Measurements from ENCODE around the gene FAXDC2.

FAXDC2 gene

GRCh38 chr5:154791535-154791934, 58.9 kb downstream of the FAXDC2 start:
- Histone ChIP-seq H3K4me3 (ENCODE audit: low read depth in 1 of 2, low read length in 2 of 2) (no peak overlapping the region), H3K27ac (ENCODE audit: low read length) (no peak overlapping the region), H3K36me3 (ENCODE audit: control insufficient read depth in 1 of 2, insufficient read depth in 2 of 2, low read length in 2 of 2) (peaks cover 38 to 39% of the 10 kb centered on the region in 2 donors), H3K27me3 (ENCODE audit: low read depth, low read length) (no peaks in the 10 kb centered on the region), H3K4me1 (ENCODE audit: control insufficient read depth in 1 of 2, insufficient read depth in 2 of 2, low read length in 2 of 2) (peaks cover 0 to 15% of the 10 kb centered on the region in 2 donors), H3K9me3 (ENCODE audit: control insufficient read depth in 1 of 2, low read length in 2 of 2) (no peaks in the 10 kb centered on the region)

DNA sequence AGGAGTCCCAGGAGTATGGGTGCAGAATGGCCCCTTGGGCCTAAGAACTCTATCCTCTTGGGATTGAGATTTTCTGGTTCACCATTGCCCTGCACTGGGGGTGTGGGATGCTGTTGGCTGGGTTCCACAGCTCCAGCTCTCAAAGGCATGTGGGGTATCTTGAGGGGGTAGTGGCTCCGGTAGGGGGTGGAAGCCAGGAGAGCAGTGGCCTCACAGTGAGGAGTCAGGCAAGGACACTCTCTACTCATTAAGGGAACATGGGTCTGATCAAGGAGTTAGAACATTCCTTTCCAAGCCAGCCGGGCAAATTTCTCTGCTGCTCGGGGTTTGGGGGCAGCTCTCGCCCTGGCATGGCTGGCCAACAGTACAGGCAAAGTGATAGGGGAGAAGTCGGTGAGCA, 62.2 kb downstream of the FAXDC2 start:
- Histone ChIP-seq H3K36me3 (ENCODE audit: control insufficient read depth in 1 of 2, insufficient read depth in 2 of 2, low read length in 2 of 2) (peaks cover 19 to 23% of the 10 kb centered on the region in 2 donors), H3K9me3 (ENCODE audit: control insufficient read depth in 1 of 2, low read length in 2 of 2) (no peaks in the 10 kb centered on the region), H3K27ac (ENCODE audit: low read length) (no peak overlapping the region), H3K27me3 (ENCODE audit: low read depth, low read length) (no peaks in the 10 kb centered on the region), H3K4me3 (ENCODE audit: low read depth in 1 of 2, low read length in 2 of 2) (no peak overlapping the region), H3K4me1 (ENCODE audit: control insufficient read depth in 1 of 2, insufficient read depth in 2 of 2, low read length in 2 of 2) (peaks cover 6 to 44% of the 10 kb centered on the region in 2 donors)

GRCh38 chr5:154786414-154786813, 64.0 kb downstream of the FAXDC2 start:
- Histone ChIP-seq H3K4me3 (ENCODE audit: low read depth in 1 of 2, low read length in 2 of 2) (no peak overlapping the region), H3K9me3 (ENCODE audit: control insufficient read depth in 1 of 2, low read length in 2 of 2) (no peaks in the 10 kb centered on the region), H3K27ac (ENCODE audit: low read length) (no peak overlapping the region), H3K36me3 (ENCODE audit: control insufficient read depth in 1 of 2, insufficient read depth in 2 of 2, low read length in 2 of 2) (peaks cover under 1 to 11% of the 10 kb centered on the region in 2 donors), H3K27me3 (ENCODE audit: low read depth, low read length) (no peaks in the 10 kb centered on the region), H3K4me1 (ENCODE audit: control insufficient read depth in 1 of 2, insufficient read depth in 2 of 2, low read length in 2 of 2) (peaks cover 16 to 59% of the 10 kb centered on the region in 2 donors)

DNA sequence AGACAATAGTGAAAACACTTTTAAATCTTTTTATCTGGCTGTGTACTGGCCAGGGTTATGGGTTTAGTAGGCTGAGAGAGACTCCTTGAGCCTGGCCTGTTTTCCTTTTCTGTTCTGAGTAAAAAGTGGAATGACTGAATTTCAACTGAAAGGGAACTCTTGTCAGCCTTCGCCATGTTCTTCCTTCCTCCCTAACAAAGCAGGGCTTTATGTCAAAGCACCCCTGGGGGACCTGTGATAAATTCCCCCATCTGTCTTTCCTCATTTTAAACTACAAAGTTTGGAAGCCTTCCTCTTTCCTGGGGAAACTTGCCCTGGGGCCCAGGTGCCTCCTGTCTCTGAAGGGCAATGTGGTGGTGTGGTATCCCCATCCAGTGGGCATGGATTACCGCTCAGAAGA, 65.5 kb downstream of the FAXDC2 start:
- Histone ChIP-seq H3K4me1 (ENCODE audit: control insufficient read depth in 1 of 2, insufficient read depth in 2 of 2, low read length in 2 of 2) (peaks cover 16 to 62% of the 10 kb centered on the region in 2 donors), H3K27me3 (ENCODE audit: low read depth, low read length) (no peaks in the 10 kb centered on the region), H3K9me3 (ENCODE audit: control insufficient read depth in 1 of 2, low read length in 2 of 2) (no peaks in the 10 kb centered on the region), H3K36me3 (ENCODE audit: control insufficient read depth in 1 of 2, insufficient read depth in 2 of 2, low read length in 2 of 2) (peaks cover 0 to under 1% of the 10 kb centered on the region in 2 donors), H3K27ac (ENCODE audit: low read length) (no peak overlapping the region), H3K4me3 (ENCODE audit: low read depth in 1 of 2, low read length in 2 of 2) (no peak overlapping the region)

GRCh38 chr5:154783774-154784460, 66.5 kb downstream of the FAXDC2 start:
- Histone ChIP-seq H3K27me3 (ENCODE audit: low read depth, low read length) (no peaks in the 10 kb centered on the region), H3K9me3 (ENCODE audit: control insufficient read depth in 1 of 2, low read length in 2 of 2) (no peaks in the 10 kb centered on the region), H3K27ac (ENCODE audit: low read length) (no peak overlapping the region), H3K4me1 (ENCODE audit: control insufficient read depth in 1 of 2, insufficient read depth in 2 of 2, low read length in 2 of 2) (peaks cover 16 to 65% of the 10 kb centered on the region in 2 donors), H3K36me3 (ENCODE audit: control insufficient read depth in 1 of 2, insufficient read depth in 2 of 2, low read length in 2 of 2) (no peaks in the 10 kb centered on the region), H3K4me3 (ENCODE audit: low read depth in 1 of 2, low read length in 2 of 2) (no peak overlapping the region)

- Histone ChIP-seq H3K4me1 (ENCODE audit: control insufficient read depth in 1 of 2, insufficient read depth in 2 of 2, low read length in 2 of 2) (peaks cover 16 to 59% of the 10 kb centered on the region in 2 donors), H3K27me3 (ENCODE audit: low read depth, low read length) (no peaks in the 10 kb centered on the region), H3K4me3 (ENCODE audit: low read depth in 1 of 2, low read length in 2 of 2) (no peak overlapping the region), H3K36me3 (ENCODE audit: control insufficient read depth in 1 of 2, insufficient read depth in 2 of 2, low read length in 2 of 2) (no peaks in the 10 kb centered on the region), H3K27ac (ENCODE audit: low read length) (no peak overlapping the region), H3K9me3 (ENCODE audit: control insufficient read depth in 1 of 2, low read length in 2 of 2) (no peaks in the 10 kb centered on the region)
These were observed 67.4 kb downstream of the FAXDC2 start for GRCh38 chr5:154782812-154783592.

- Histone ChIP-seq H3K4me1 (ENCODE audit: control insufficient read depth in 1 of 2, insufficient read depth in 2 of 2, low read length in 2 of 2) (peaks cover 16 to 55% of the 10 kb centered on the region in 2 donors), H3K27ac (ENCODE audit: low read length) (no peak overlapping the region), H3K27me3 (ENCODE audit: low read depth, low read length) (no peaks in the 10 kb centered on the region), H3K9me3 (ENCODE audit: control insufficient read depth in 1 of 2, low read length in 2 of 2) (no peaks in the 10 kb centered on the region), H3K36me3 (ENCODE audit: control insufficient read depth in 1 of 2, insufficient read depth in 2 of 2, low read length in 2 of 2) (no peaks in the 10 kb centered on the region), H3K4me3 (ENCODE audit: low read depth in 1 of 2, low read length in 2 of 2) (no peak overlapping the region)
These were observed 68.1 kb downstream of the FAXDC2 start for GRCh38 chr5:154782326-154782725.

GRCh38 chr5:154780128-154780527, 70.3 kb downstream of the FAXDC2 start:
- Histone ChIP-seq H3K27ac (ENCODE audit: low read length) (no peak overlapping the region), H3K4me1 (ENCODE audit: control insufficient read depth in 1 of 2, insufficient read depth in 2 of 2, low read length in 2 of 2) (peaks cover 16 to 58% of the 10 kb centered on the region in 2 donors)

DNA sequence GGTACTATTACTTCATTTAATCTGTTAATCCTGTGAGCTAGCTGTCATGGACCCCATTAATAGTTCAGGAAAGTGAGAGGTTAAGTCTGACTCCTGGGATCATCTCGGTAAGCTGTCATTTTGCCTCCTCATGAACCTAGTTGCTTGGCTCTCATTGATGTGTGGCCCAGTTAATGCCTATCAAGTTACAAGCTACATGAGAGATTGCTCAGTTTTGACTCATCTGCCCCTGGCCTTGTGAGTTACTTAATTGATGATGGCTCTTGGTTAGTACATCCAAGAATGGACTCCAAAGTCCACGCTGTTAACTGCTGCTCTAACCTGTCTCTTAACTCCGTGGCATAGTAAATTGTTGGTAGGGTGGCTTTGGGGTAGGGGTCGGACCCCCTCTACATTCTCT, 71.3 kb downstream of the FAXDC2 start:
- no peak overlapping the region for H3K4me3 ChIP-seq (ENCODE audit: low read depth in 1 of 2, low read length in 2 of 2)
- H3K4me1 ChIP-seq (ENCODE audit: control insufficient read depth in 1 of 2, insufficient read depth in 2 of 2, low read length in 2 of 2): peaks cover 16 to 55% of the 10 kb centered on the region in 2 donors
- no peaks in the 10 kb centered on the region for H3K27me3 ChIP-seq (ENCODE audit: low read depth, low read length)
- no peaks in the 10 kb centered on the region for H3K9me3 ChIP-seq (ENCODE audit: control insufficient read depth in 1 of 2, low read length in 2 of 2)
- H3K27ac ChIP-seq (ENCODE audit: low read length): no peak overlapping the region
- H3K36me3 ChIP-seq (ENCODE audit: control insufficient read depth in 1 of 2, insufficient read depth in 2 of 2, low read length in 2 of 2): no peaks in the 10 kb centered on the region

More at GRCh38 chr5:154780128-154780527, 70.3 kb downstream of the FAXDC2 start:
- no peaks in the 10 kb centered on the region for H3K36me3 ChIP-seq (ENCODE audit: control insufficient read depth in 1 of 2, insufficient read depth in 2 of 2, low read length in 2 of 2)
- no peaks in the 10 kb centered on the region for H3K9me3 ChIP-seq (ENCODE audit: control insufficient read depth in 1 of 2, low read length in 2 of 2)
- no peak overlapping the region for H3K4me3 ChIP-seq (ENCODE audit: low read depth in 1 of 2, low read length in 2 of 2)
- no peaks in the 10 kb centered on the region for H3K27me3 ChIP-seq (ENCODE audit: low read depth, low read length)

- no peak overlapping the region for H3K27ac ChIP-seq (ENCODE audit: low read length)
- no peaks in the 10 kb centered on the region for H3K9me3 ChIP-seq (ENCODE audit: control insufficient read depth in 1 of 2, low read length in 2 of 2)
- no peaks in the 10 kb centered on the region for H3K27me3 ChIP-seq (ENCODE audit: low read depth, low read length)
- no peak overlapping the region for H3K4me3 ChIP-seq (ENCODE audit: low read depth in 1 of 2, low read length in 2 of 2)
- no peaks in the 10 kb centered on the region for H3K36me3 ChIP-seq (ENCODE audit: control insufficient read depth in 1 of 2, insufficient read depth in 2 of 2, low read length in 2 of 2)
- H3K4me1 ChIP-seq (ENCODE audit: control insufficient read depth in 1 of 2, insufficient read depth in 2 of 2, low read length in 2 of 2): peaks cover 14 to 55% of the 10 kb centered on the region in 2 donors
These were observed 71.9 kb downstream of the FAXDC2 start for GRCh38 chr5:154778534-154778933.

GRCh38 chr5:154776167-154776566, 74.2 kb downstream of the FAXDC2 start:
- H3K9me3 ChIP-seq (ENCODE audit: control insufficient read depth in 1 of 2, low read length in 2 of 2): no peaks in the 10 kb centered on the region
- no peaks in the 10 kb centered on the region for H3K27me3 ChIP-seq (ENCODE audit: low read depth, low read length)
- no peaks in the 10 kb centered on the region for H3K36me3 ChIP-seq (ENCODE audit: control insufficient read depth in 1 of 2, insufficient read depth in 2 of 2, low read length in 2 of 2)
- no peak overlapping the region for H3K4me3 ChIP-seq (ENCODE audit: low read depth in 1 of 2, low read length in 2 of 2)
- peaks cover 4 to 43% of the 10 kb centered on the region in 2 donors for H3K4me1 ChIP-seq (ENCODE audit: control insufficient read depth in 1 of 2, insufficient read depth in 2 of 2, low read length in 2 of 2)
- H3K27ac ChIP-seq (ENCODE audit: low read length): no peak overlapping the region

Data from muscle layer of duodenum (tissue), 2 donors.